Measurements from ENCODE around the gene CDC42BPB.

GRCh38 chr14:102939329-102939728 is 118.0 kb downstream of the CDC42BPB start:
- TF ChIP-seq, protein P1, sequence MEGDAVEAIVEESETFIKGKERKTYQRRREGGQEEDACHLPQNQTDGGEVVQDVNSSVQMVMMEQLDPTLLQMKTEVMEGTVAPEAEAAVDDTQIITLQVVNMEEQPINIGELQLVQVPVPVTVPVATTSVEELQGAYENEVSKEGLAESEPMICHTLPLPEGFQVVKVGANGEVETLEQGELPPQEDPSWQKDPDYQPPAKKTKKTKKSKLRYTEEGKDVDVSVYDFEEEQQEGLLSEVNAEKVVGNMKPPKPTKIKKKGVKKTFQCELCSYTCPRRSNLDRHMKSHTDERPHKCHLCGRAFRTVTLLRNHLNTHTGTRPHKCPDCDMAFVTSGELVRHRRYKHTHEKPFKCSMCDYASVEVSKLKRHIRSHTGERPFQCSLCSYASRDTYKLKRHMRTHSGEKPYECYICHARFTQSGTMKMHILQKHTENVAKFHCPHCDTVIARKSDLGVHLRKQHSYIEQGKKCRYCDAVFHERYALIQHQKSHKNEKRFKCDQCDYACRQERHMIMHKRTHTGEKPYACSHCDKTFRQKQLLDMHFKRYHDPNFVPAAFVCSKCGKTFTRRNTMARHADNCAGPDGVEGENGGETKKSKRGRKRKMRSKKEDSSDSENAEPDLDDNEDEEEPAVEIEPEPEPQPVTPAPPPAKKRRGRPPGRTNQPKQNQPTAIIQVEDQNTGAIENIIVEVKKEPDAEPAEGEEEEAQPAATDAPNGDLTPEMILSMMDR (conservative IDR thresholded peaks at IDR 0.05 in 1 of 2, IDR thresholded peaks at IDR 0.05 in 1 of 2; ENCODE audit: extremely low read depth in 1 of 2, insufficient read depth in 1 of 2, low read depth in 1 of 2, low read length in 2 of 2): no peak
- no peak for TF ChIP-seq EZH2 (IDR thresholded peaks at IDR 0.05; ENCODE audit: borderline replicate concordance, low read length)

All from mammary epithelial cell (primary cell).